Activated CD4-positive, alpha-beta memory T cell treated with anti-CD3 and anti-CD28 coated beads for 36 hours (primary cell): ENCODE data around the gene ABCC6. TPM values are rescaled to one million over a fixed set of nuclear protein-coding genes. Genes with fewer than 3 reads are reported as not detected.
"Not testable (repeated sequence)": the region's sequence is repeated elsewhere in the genome, so short reads cannot be mapped to it uniquely, and the experiment has no call there.

Experiments
- CTCF ChIA-PET: fragments of 350-600 bp; sonication (Branson Sonifier 250); formaldehyde crosslinking; loops from one replicate; lab custom pipeline; 2021; ENCODE audit warnings: antibody characterized with exemption, inconsistent platforms; lab: Charles Lee
- POLR2A ChIA-PET: fragments of 350-600 bp; sonication (Branson Sonifier 250); formaldehyde crosslinking; loops from one replicate; lab custom pipeline; 2021; ENCODE audit warnings: antibody characterized with exemption; lab: Charles Lee
- DNase-seq: peaks from one replicate; pipeline ENCODE4 v3.0.0-alpha.2; 2020
- H3K27ac Mint-ChIP-seq: one replicate; pipeline ENCODE4 v1.8.0; 2021; ENCODE audit warnings: mixed read lengths
- H3K27me3 Mint-ChIP-seq: one replicate; pipeline ENCODE4 v1.8.0; 2021; ENCODE audit warnings: mixed read lengths
- H3K36me3 Mint-ChIP-seq: one replicate; pipeline ENCODE4 v1.8.0; 2021; ENCODE audit warnings: mixed read lengths
- H3K4me1 Mint-ChIP-seq: one replicate; pipeline ENCODE4 v1.8.0; 2021; ENCODE audit warnings: low read depth, mixed read lengths
- H3K4me3 Mint-ChIP-seq: one replicate; pipeline ENCODE4 v1.8.0; 2021; ENCODE audit warnings: mild to moderate bottlenecking, mixed read lengths
- H3K9me3 Mint-ChIP-seq: one replicate; pipeline ENCODE4 v1.8.0; 2021; ENCODE audit warnings: mixed read lengths
- intact Hi-C: fragments of 100-400 bp; cut with micrococcal nuclease; formaldehyde crosslinking; loops from one replicate; pipeline ENCODE4 v1.15.1; 2023
- total RNA-seq, 2 experiments: library from RNA; stranded (reverse); gene quantifications; one replicate each; pipeline ENCODE4 v1.2.3, GENCODE V29; 2021

The ABCC6 gene
- total RNA-seq, 2 experiments from 2014 or later: not detected

GRCh38 chr16:16110111-16110490 lies 113.2 kb downstream of the ABCC6 start:
- H3K36me3 Mint-ChIP-seq: peaks cover 56% of the 10 kb centered on the region
- no peak overlapping the region for H3K4me3 Mint-ChIP-seq
- POLR2A ChIA-PET: no interaction called here
- CTCF ChIA-PET: no interaction called here
- no peaks in the 10 kb centered on the region for H3K4me1 Mint-ChIP-seq
- no peaks in the 10 kb centered on the region for H3K9me3 Mint-ChIP-seq
- DNase-seq: no peak
- H3K27me3 Mint-ChIP-seq: no peaks in the 10 kb centered on the region
- H3K27ac Mint-ChIP-seq: no peak overlapping the region
- intact Hi-C loops: no loop called here

- no peaks in the 10 kb centered on the region for H3K9me3 Mint-ChIP-seq
- no peaks in the 10 kb centered on the region for H3K27me3 Mint-ChIP-seq
- no peak overlapping the region for H3K27ac Mint-ChIP-seq
- no peak for DNase-seq
- ChIA-PET POLR2A (no interaction called here), CTCF (no interaction called here)
- intact Hi-C loops: no loop called here
- no peaks in the 10 kb centered on the region for H3K4me1 Mint-ChIP-seq
- no peak overlapping the region for H3K4me3 Mint-ChIP-seq
- peaks cover 53% of the 10 kb centered on the region for H3K36me3 Mint-ChIP-seq
Measured at GRCh38 chr16:16109453-16110110, 113.7 kb downstream of the ABCC6 start.

GRCh38 chr16:16108759-16109158 lies 114.5 kb downstream of the ABCC6 start:
- H3K27me3 Mint-ChIP-seq: no peaks in the 10 kb centered on the region

GRCh38 chr16:16107839-16108238 lies 115.5 kb downstream of the ABCC6 start:
- POLR2A ChIA-PET: interaction anchor here (0.6 kb wide), 1 partner anchor 58 kb away, joined by 3 read pairs; no protein-coding TSS in a partner anchor
- Mint-ChIP-seq H3K4me1 (no peaks in the 10 kb centered on the region), H3K9me3 (no peaks in the 10 kb centered on the region), H3K27me3 (no peaks in the 10 kb centered on the region), H3K36me3 (peaks cover 55% of the 10 kb centered on the region), H3K4me3 (no peak overlapping the region), H3K27ac (no peak overlapping the region)
- no peak for DNase-seq
- intact Hi-C loops: no loop called here
- CTCF ChIA-PET: no interaction called here

More at GRCh38 chr16:16108759-16109158, 114.5 kb downstream of the ABCC6 start:
- CTCF ChIA-PET: no interaction called here
- peaks cover 52% of the 10 kb centered on the region for H3K36me3 Mint-ChIP-seq
- H3K9me3 Mint-ChIP-seq: no peaks in the 10 kb centered on the region
- H3K4me3 Mint-ChIP-seq: no peak overlapping the region
- intact Hi-C loops: no loop called here
- POLR2A ChIA-PET: interaction anchor here (0.6 kb wide), 1 partner anchor 140 kb away, joined by 3 read pairs; no protein-coding TSS in a partner anchor
- no peaks in the 10 kb centered on the region for H3K4me1 Mint-ChIP-seq
- no peak overlapping the region for H3K27ac Mint-ChIP-seq
- no peak for DNase-seq

- Mint-ChIP-seq H3K4me1 (no peaks in the 10 kb centered on the region), H3K27me3 (no peaks in the 10 kb centered on the region), H3K4me3 (no peak overlapping the region), H3K36me3 (peaks cover 49% of the 10 kb centered on the region), H3K27ac (no peak overlapping the region), H3K9me3 (no peaks in the 10 kb centered on the region)
- DNase-seq: no peak
- ChIA-PET POLR2A (no interaction called here), CTCF (no interaction called here)
- intact Hi-C loops: no loop called here
Measured at GRCh38 chr16:16106466-16106865, 116.8 kb downstream of the ABCC6 start.

GRCh38 chr16:16105646-16106045 lies 117.6 kb downstream of the ABCC6 start:
- no peaks in the 10 kb centered on the region for H3K9me3 Mint-ChIP-seq
- intact Hi-C loops: no loop called here
- no peak for DNase-seq
- H3K4me3 Mint-ChIP-seq: no peak overlapping the region
- POLR2A ChIA-PET: no interaction called here
- CTCF ChIA-PET: no interaction called here
- H3K36me3 Mint-ChIP-seq: peaks cover 42% of the 10 kb centered on the region
- no peaks in the 10 kb centered on the region for H3K27me3 Mint-ChIP-seq
- H3K27ac Mint-ChIP-seq: no peak overlapping the region
- no peaks in the 10 kb centered on the region for H3K4me1 Mint-ChIP-seq

GRCh38 chr16:16104804-16105141 lies 118.5 kb downstream of the ABCC6 start:
- H3K27ac Mint-ChIP-seq, DNase-seq, POLR2A ChIA-PET, CTCF ChIA-PET, intact Hi-C loops, H3K9me3 Mint-ChIP-seq, H3K4me3 Mint-ChIP-seq, H3K4me1 Mint-ChIP-seq, H3K27me3 Mint-ChIP-seq: not testable (repeated sequence)
- peaks cover 37% of the 10 kb centered on the region for H3K36me3 Mint-ChIP-seq

GRCh38 chr16:16104132-16104803 lies 119.0 kb downstream of the ABCC6 start:
- H3K9me3 Mint-ChIP-seq, H3K27ac Mint-ChIP-seq, H3K27me3 Mint-ChIP-seq, POLR2A ChIA-PET, intact Hi-C loops, DNase-seq, H3K4me3 Mint-ChIP-seq, H3K4me1 Mint-ChIP-seq: not testable (repeated sequence)
- peaks cover 35% of the 10 kb centered on the region for H3K36me3 Mint-ChIP-seq
- CTCF ChIA-PET: interaction anchor here (0.8 kb wide), 1 partner anchor 46 kb away, joined by 3 read pairs; no protein-coding TSS in a partner anchor

GRCh38 chr16:16102738-16103137 lies 120.6 kb downstream of the ABCC6 start:
- H3K36me3 Mint-ChIP-seq: peaks cover 40% of the 10 kb centered on the region
- POLR2A ChIA-PET: no interaction called here
- H3K27me3 Mint-ChIP-seq: no peaks in the 10 kb centered on the region
- H3K4me3 Mint-ChIP-seq: no peak overlapping the region
- CTCF ChIA-PET: no interaction called here
- no peak for DNase-seq
- intact Hi-C loops: no loop called here
- no peak overlapping the region for H3K27ac Mint-ChIP-seq
- H3K9me3 Mint-ChIP-seq: no peaks in the 10 kb centered on the region
- H3K4me1 Mint-ChIP-seq: no peaks in the 10 kb centered on the region

- no peak overlapping the region for H3K4me3 Mint-ChIP-seq
- H3K27me3 Mint-ChIP-seq: no peaks in the 10 kb centered on the region
- H3K27ac Mint-ChIP-seq: no peak overlapping the region
- POLR2A ChIA-PET: no interaction called here
- DNase-seq: no peak
- intact Hi-C loops: no loop called here
- peaks cover 34% of the 10 kb centered on the region for H3K36me3 Mint-ChIP-seq
- CTCF ChIA-PET: interaction anchor here (0.6 kb wide), 1 partner anchor 26 kb away, joined by 3 read pairs; no protein-coding TSS in a partner anchor
- H3K4me1 Mint-ChIP-seq: no peaks in the 10 kb centered on the region
- no peaks in the 10 kb centered on the region for H3K9me3 Mint-ChIP-seq
Measured at GRCh38 chr16:16101585-16101984, 121.7 kb downstream of the ABCC6 start.

GRCh38 chr16:16100631-16101030 lies 122.7 kb downstream of the ABCC6 start:
- Mint-ChIP-seq H3K9me3 (no peaks in the 10 kb centered on the region), H3K4me1 (no peaks in the 10 kb centered on the region), H3K27ac (no peak overlapping the region), H3K27me3 (no peaks in the 10 kb centered on the region), H3K4me3 (no peak overlapping the region), H3K36me3 (peaks cover 37% of the 10 kb centered on the region)
- no peak for DNase-seq
- intact Hi-C loops: no loop called here
- ChIA-PET CTCF (interaction anchor here (0.7 kb wide), 1 partner anchor 14 kb away, joined by 3 read pairs; no protein-coding TSS in a partner anchor), POLR2A (no interaction called here)

- H3K27ac Mint-ChIP-seq: no peak overlapping the region
- CTCF ChIA-PET: no interaction called here
Measured at GRCh38 chr16:16099320-16099719, 124.0 kb downstream of the ABCC6 start.

More at GRCh38 chr16:16099320-16099719, 124.0 kb downstream of the ABCC6 start:
- no peaks in the 10 kb centered on the region for H3K27me3 Mint-ChIP-seq
- H3K4me3 Mint-ChIP-seq: no peak overlapping the region
- H3K36me3 Mint-ChIP-seq: peaks cover 31% of the 10 kb centered on the region
- no peak for DNase-seq
- no peaks in the 10 kb centered on the region for H3K4me1 Mint-ChIP-seq
- POLR2A ChIA-PET: no interaction called here
- intact Hi-C loops: no loop called here
- no peaks in the 10 kb centered on the region for H3K9me3 Mint-ChIP-seq
